ENCODE data around the gene GFER. TPM values are rescaled to one million over a fixed set of nuclear protein-coding genes. Genes with fewer than 3 reads are reported as not detected.

GFER gene
- total and polyA plus RNA-seq, 9 of the 15 experiments (the other 6 are each of a cell fraction or from before 2014, with no cell fraction given), result 4.3 to 53.7 (median 19.8) TPM

GRCh38 chr16:2003827-2004641 is 20.0 kb downstream of the GFER start (continued):
- TF ChIP-seq REST (IDR thresholded peaks at IDR 0.05; ENCODE audit: borderline replicate concordance) (peak; percentile 76), REST (CRISPR knock-in tag; IDR thresholded peaks at IDR 0.05; ENCODE audit: low read depth) (peak; percentile 45; the same call in 1 of the 2 replicates), SREBF1 (IDR thresholded peaks at IDR 0.05; ENCODE audit: borderline replicate concordance, low read depth, low read length) (peak; percentile 80), ARHGAP35 (IDR thresholded peaks at IDR 0.05; ENCODE audit: partially characterized antibody) (no peak), ZNF398 (CRISPR knock-in tag; IDR thresholded peaks at IDR 0.05) (no peak), ARID3A (IDR thresholded peaks at IDR 0.05; ENCODE audit: borderline replicate concordance, low read depth, low read length) (no peak), NKRF (IDR thresholded peaks at IDR 0.05; ENCODE audit: borderline replicate concordance) (peak; percentile 82; the same call in 1 of the 2 replicates), ZNF277 (CRISPR knock-in tag; IDR thresholded peaks at IDR 0.05; ENCODE audit: borderline replicate concordance) (no peak)
